HG03103 (cell line): ENCODE data around the gene ZNF446.
"Not testable (repeated sequence)": the region's sequence is repeated elsewhere in the genome, so short reads cannot be mapped to it uniquely, and the experiment has no call there.

Experiments used
- ATAC-seq: cut with Tn5 transposase; IDR thresholded peaks from one replicate; pipeline ENCODE4 v1.9.1; 2021; ENCODE audit warnings: low read depth; ENCODE audit not compliant: unreplicated experiment

ZNF446 gene

GRCh38 chr19:58469241-58470013 is 6.7 kb upstream of the ZNF446 start:
- no peak for ATAC-seq

GRCh38 chr19:58470837-58471543 is 5.2 kb upstream of the ZNF446 start:
- ATAC-seq = not testable (repeated sequence)

- no peak for ATAC-seq
These were observed 4.4 kb upstream of the ZNF446 start for GRCh38 chr19:58471736-58472135.

GRCh38 chr19:58473775-58474174 is 2.4 kb upstream of the ZNF446 start:
- no peak for ATAC-seq

- no peak for ATAC-seq
These were observed 1.7 kb upstream of the ZNF446 start for GRCh38 chr19:58474291-58474996.

- ATAC-seq = no peak
These were observed 997 bp upstream of the ZNF446 start for GRCh38 chr19:58474997-58475713.

- ATAC-seq = peak; percentile 1
These were observed 405 bp downstream of the ZNF446 start for GRCh38 chr19:58476498-58477015.

- ATAC-seq = no peak
These were observed 978 bp downstream of the ZNF446 start for GRCh38 chr19:58477130-58477529.

- ATAC-seq = no peak
These were observed 1.7 kb downstream of the ZNF446 start for GRCh38 chr19:58477871-58478270.

GRCh38 chr19:58479303-58479702 is 3.2 kb downstream of the ZNF446 start:
- ATAC-seq = no peak

- ATAC-seq = no peak
These were observed 3.8 kb downstream of the ZNF446 start for GRCh38 chr19:58479736-58480480.

- ATAC-seq = no peak
These were observed 4.3 kb downstream of the ZNF446 start for GRCh38 chr19:58480481-58480830.

- no peak for ATAC-seq
These were observed 4.7 kb downstream of the ZNF446 start for GRCh38 chr19:58480831-58481230.

GRCh38 chr19:58482372-58482771 is 6.2 kb downstream of the ZNF446 start:
- ATAC-seq = no peak

GRCh38 chr19:58483776-58484175 is 7.6 kb downstream of the ZNF446 start:
- ATAC-seq = no peak

GRCh38 chr19:58484349-58484748 is 8.2 kb downstream of the ZNF446 start:
- ATAC-seq = not testable (repeated sequence)

GRCh38 chr19:58491393-58491792 is 15.2 kb downstream of the ZNF446 start:
- ATAC-seq = no peak

GRCh38 chr19:58492265-58492664 is 16.1 kb downstream of the ZNF446 start:
- no peak for ATAC-seq

- ATAC-seq = no peak
These were observed 21.6 kb downstream of the ZNF446 start for GRCh38 chr19:58497634-58498170.
